ENCODE results near the gene RHOC.

Gene RHOC

DNA sequence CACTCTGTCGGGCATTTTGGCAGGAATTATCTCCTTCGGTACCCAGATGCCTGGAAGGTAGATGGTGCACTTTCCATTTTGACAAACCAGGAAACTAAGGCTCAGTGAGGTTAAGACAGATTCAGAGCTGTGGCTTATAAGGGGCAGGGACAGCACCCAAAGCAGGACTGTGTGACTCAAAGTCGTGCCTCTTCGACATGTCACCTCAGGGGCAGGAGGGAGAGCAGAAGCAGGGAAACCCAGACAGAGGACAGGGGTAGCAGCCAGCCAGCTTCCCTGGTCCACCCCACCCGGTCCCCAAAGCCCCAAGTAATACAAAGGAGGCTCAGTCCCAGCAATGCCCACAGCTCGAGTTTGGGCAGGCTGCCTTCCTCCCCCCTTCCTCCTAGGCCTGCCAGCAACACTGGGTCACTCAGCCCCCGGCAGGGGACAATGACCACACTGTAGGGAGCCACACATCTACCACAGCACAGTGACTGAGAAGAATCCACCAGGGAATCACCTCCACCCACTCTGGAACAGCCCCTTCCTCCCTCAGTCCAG is 2.5 kb downstream of the RHOC start:
- TF ChIP-seq, protein P1, sequence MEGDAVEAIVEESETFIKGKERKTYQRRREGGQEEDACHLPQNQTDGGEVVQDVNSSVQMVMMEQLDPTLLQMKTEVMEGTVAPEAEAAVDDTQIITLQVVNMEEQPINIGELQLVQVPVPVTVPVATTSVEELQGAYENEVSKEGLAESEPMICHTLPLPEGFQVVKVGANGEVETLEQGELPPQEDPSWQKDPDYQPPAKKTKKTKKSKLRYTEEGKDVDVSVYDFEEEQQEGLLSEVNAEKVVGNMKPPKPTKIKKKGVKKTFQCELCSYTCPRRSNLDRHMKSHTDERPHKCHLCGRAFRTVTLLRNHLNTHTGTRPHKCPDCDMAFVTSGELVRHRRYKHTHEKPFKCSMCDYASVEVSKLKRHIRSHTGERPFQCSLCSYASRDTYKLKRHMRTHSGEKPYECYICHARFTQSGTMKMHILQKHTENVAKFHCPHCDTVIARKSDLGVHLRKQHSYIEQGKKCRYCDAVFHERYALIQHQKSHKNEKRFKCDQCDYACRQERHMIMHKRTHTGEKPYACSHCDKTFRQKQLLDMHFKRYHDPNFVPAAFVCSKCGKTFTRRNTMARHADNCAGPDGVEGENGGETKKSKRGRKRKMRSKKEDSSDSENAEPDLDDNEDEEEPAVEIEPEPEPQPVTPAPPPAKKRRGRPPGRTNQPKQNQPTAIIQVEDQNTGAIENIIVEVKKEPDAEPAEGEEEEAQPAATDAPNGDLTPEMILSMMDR (IDR thresholded peaks at IDR 0.05; ENCODE audit: low read depth, low read length), result no peak
- H3K9me3 ChIP-seq (ENCODE audit: severe bottlenecking), result no peaks in the 10 kb centered on the region
- DNase-seq, result no peak
- peaks cover 24% of the 10 kb centered on the region for H3K36me3 ChIP-seq
- peak overlapping the region; percentile 51 for H3K27ac ChIP-seq
- no peak overlapping the region; the same call in 1 of the 2 replicates for H3K4me3 ChIP-seq (ENCODE audit: low read depth, low read length)
- H3K27me3 ChIP-seq (ENCODE audit: insufficient read depth, low read depth, severe bottlenecking), result no peaks in the 10 kb centered on the region

DNA sequence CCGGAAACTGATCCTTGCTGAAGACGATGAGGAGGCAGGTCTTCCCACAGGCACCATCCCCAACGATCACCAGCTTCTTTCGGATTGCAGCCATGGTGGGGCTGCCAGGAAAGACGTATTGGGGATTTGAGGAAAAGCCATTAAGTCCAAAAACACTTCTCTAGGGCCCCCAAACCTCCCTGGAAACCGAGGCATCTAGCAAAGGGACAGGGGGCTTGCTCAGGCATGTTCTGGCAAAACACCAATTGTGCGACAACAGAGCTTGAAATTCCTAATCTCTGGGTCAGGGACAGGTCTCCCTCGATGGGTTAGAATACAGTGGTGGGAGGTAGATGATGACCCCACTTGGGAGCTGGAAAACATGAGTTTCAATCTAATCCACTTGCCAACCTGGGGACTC is 3.2 kb downstream of the RHOC start:
- Histone ChIP-seq H3K36me3 (peaks cover 28% of the 10 kb centered on the region), H3K27me3 (ENCODE audit: insufficient read depth, low read depth, severe bottlenecking) (no peaks in the 10 kb centered on the region), H3K27ac (no peak overlapping the region), H3K4me3 (ENCODE audit: low read depth, low read length) (no peak overlapping the region), H3K9me3 (ENCODE audit: severe bottlenecking) (no peaks in the 10 kb centered on the region)
- no peak for DNase-seq
- TF ChIP-seq, protein P1 (IDR thresholded peaks at IDR 0.05; ENCODE audit: low read depth, low read length), result no peak

DNA sequence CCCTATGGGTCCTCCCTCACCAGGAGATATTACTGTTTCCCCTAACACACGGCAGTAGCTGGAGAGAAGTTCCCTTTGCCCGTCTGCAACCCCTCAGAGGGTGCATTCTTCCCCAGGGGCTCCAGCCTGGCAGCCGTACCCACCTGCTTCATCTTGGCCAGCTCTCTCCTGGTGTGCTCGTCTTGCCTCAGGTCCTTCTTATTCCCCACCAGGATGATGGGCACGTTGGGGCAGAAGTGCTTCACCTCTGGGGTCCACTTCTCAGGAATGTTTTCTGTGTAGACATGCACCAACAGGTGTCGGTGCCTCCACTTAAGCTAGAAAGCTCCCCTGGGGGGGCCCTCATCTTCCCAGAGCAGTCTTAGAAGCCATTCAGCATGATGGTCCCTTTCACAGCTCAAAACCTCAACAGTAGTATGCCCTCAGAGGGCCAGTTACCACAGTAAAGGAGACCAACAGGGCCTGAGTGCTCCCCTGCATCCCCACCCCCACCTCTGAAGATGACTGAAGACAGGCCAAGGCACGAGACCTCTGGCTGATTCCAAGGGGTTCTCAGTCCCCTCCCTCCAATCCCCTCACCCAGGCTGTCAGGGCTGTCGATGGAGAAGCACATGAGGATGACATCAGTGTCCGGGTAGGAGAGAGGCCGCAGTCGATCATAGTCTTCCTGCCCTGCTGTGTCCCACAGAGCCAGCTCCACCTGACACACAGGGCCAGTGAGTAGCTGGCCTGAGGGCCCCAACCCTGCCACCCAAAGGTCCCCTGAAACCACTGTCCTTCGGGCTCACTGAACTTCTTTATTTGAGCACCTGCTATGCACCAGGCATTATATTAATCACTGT is 4.3 kb downstream of the RHOC start:
- H3K9me3 ChIP-seq (ENCODE audit: severe bottlenecking), result no peaks in the 10 kb centered on the region
- DNase-seq, result no peak
- H3K27ac ChIP-seq, result no peak overlapping the region
- no peaks in the 10 kb centered on the region for H3K27me3 ChIP-seq (ENCODE audit: insufficient read depth, low read depth, severe bottlenecking)
- peaks cover 39% of the 10 kb centered on the region for H3K36me3 ChIP-seq
- TF ChIP-seq, protein P1 (IDR thresholded peaks at IDR 0.05; ENCODE audit: low read depth, low read length), result no peak
- no peak overlapping the region for H3K4me3 ChIP-seq (ENCODE audit: low read depth, low read length)

DNA sequence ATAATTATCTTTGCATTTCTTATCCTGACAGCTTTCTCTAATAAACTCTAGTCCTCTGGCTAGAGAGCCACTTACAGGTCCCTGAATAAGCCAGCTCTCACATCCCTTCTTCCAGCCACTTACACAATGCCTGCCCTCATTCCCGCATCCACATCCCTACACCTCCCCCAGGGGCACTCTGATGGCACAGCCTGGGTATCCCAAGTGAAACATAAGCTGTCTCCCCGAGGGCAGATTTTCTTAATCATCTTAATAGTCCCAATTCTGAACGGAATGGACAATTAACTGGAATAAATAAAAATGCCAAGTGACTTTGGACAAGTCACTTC is 4.9 kb downstream of the RHOC start:
- Histone ChIP-seq H3K27me3 (ENCODE audit: insufficient read depth, low read depth, severe bottlenecking) (no peaks in the 10 kb centered on the region), H3K9me3 (ENCODE audit: severe bottlenecking) (no peaks in the 10 kb centered on the region), H3K36me3 (peaks cover 45% of the 10 kb centered on the region), H3K4me3 (ENCODE audit: low read depth, low read length) (no peak overlapping the region), H3K27ac (no peak overlapping the region)
- DNase-seq, result no peak
- TF ChIP-seq, protein P1 (IDR thresholded peaks at IDR 0.05; ENCODE audit: low read depth, low read length), result no peak

DNA sequence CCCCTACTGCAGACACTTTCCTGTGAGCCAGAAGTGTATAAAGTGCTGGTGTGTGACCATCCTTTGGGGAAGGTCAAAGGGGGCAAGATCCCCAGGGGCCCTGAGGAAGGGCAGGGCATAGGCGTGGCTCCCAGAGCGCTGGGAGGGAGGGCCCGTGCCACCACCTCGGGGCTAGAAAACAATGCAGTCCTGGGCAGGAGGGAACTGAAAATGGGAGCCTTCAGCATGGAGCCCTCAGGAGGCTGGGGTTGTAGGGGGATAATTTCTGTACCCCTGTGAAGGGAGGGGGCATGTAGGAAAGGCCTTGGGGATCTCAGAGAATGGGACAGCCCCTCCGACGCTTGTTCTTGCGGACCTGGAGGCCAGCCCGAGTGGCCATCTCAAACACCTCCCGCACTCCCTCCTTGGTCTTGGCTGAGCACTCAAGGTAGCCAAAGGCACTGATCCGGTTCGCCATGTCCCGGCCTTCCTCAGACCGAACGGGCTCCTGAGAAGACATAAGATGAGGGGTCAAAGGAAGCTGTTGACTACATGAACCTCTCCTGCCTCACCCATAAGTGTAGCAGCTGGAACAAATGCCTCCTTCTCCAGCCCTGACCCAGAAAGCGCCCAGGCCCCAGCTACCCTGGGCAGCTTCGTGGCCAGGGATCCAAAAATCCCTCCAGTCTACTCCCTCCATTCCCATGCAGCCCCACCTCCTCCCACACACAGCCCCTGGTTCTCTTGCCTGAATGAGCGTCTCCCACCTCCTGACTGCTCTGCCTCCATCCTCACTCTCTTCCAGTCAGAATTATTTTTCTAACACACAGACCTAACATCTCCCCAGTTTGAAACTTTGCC is 5.5 kb downstream of the RHOC start:
- Histone ChIP-seq H3K27me3 (ENCODE audit: insufficient read depth, low read depth, severe bottlenecking) (no peaks in the 10 kb centered on the region), H3K27ac (peak overlapping the region; percentile 67), H3K4me3 (ENCODE audit: low read depth, low read length) (no peak overlapping the region), H3K9me3 (ENCODE audit: severe bottlenecking) (no peaks in the 10 kb centered on the region), H3K36me3 (peaks cover 50% of the 10 kb centered on the region)
- TF ChIP-seq, protein P1 (IDR thresholded peaks at IDR 0.05; ENCODE audit: low read depth, low read length), result no peak
- DNase-seq, result no peak
